DLD1 (cell line): ENCODE results near the gene CLSTN3.

Experiments
- in situ Hi-C: cut with HindIII; loops from 2 replicates; pipeline ENCODE4 v1.10.0; 2017; ENCODE audit warnings: low sequenced_read_pairs

CLSTN3 gene

GRCh38 chr12:7146228-7146627, 16.1 kb downstream of the CLSTN3 start:
- in situ Hi-C loops = no loop called here

GRCh38 chr12:7146906-7147305, 16.7 kb downstream of the CLSTN3 start:
- in situ Hi-C loops = no loop called here

GRCh38 chr12:7150356-7150755, 20.2 kb downstream of the CLSTN3 start:
- in situ Hi-C loops = no loop called here

GRCh38 chr12:7150841-7151240, 20.7 kb downstream of the CLSTN3 start:
- in situ Hi-C loops = no loop called here

GRCh38 chr12:7151532-7151931, 21.4 kb downstream of the CLSTN3 start:
- in situ Hi-C loops = no loop called here

GRCh38 chr12:7152818-7153217, 22.6 kb downstream of the CLSTN3 start:
- in situ Hi-C loops = no loop called here

- in situ Hi-C loops = no loop called here
Measured at GRCh38 chr12:7154042-7154441, 23.9 kb downstream of the CLSTN3 start.

- in situ Hi-C loops = no loop called here
Measured at GRCh38 chr12:7154901-7155470, 24.8 kb downstream of the CLSTN3 start.

- in situ Hi-C loops = no loop called here
Measured at GRCh38 chr12:7155471-7156034, 25.4 kb downstream of the CLSTN3 start.

GRCh38 chr12:7156259-7157197, 26.4 kb downstream of the CLSTN3 start:
- in situ Hi-C loops = no loop called here

- in situ Hi-C loops = no loop called here
Measured at GRCh38 chr12:7157391-7157790, 27.2 kb downstream of the CLSTN3 start.

- in situ Hi-C loops = no loop called here
Measured at GRCh38 chr12:7158781-7159609, 28.8 kb downstream of the CLSTN3 start.

GRCh38 chr12:7160183-7160582, 30.0 kb downstream of the CLSTN3 start:
- in situ Hi-C loops = loop anchor here (10.0 kb wide), 1 partner anchor 55 kb away; the partner anchor contains the start of gene C1RL

- in situ Hi-C loops = loop anchor here (10.0 kb wide), 1 partner anchor 57 kb away; the partner anchor contains the start of gene C1RL
Measured at GRCh38 chr12:7161327-7161726, 31.2 kb downstream of the CLSTN3 start.

GRCh38 chr12:7161811-7162210, 31.6 kb downstream of the CLSTN3 start:
- in situ Hi-C loops = loop anchor here (10.0 kb wide), 1 partner anchor 57 kb away; the partner anchor contains the start of gene C1RL

GRCh38 chr12:7162691-7163114, 32.5 kb downstream of the CLSTN3 start:
- in situ Hi-C loops = loop anchor here (10.0 kb wide), 1 partner anchor 58 kb away; the partner anchor contains the start of gene C1RL

- in situ Hi-C loops = loop anchor here (10.0 kb wide), 1 partner anchor 65 kb away; the partner anchor contains the start of gene C1RL
Measured at GRCh38 chr12:7169951-7170350, 39.8 kb downstream of the CLSTN3 start.

GRCh38 chr12:7171854-7172253, 41.7 kb downstream of the CLSTN3 start:
- in situ Hi-C loops = no loop called here

GRCh38 chr12:7175493-7175892, 45.3 kb downstream of the CLSTN3 start:
- in situ Hi-C loops = no loop called here

- in situ Hi-C loops = no loop called here
Measured at GRCh38 chr12:7176595-7176994, 46.4 kb downstream of the CLSTN3 start.

- in situ Hi-C loops = no loop called here
Measured at GRCh38 chr12:7178481-7178880, 48.3 kb downstream of the CLSTN3 start.
